Activated naive CD8-positive, alpha-beta T cell treated with anti-CD3 and anti-CD28 coated beads, Interleukin-2, amount 50 U/mL, for 24 hours (primary cell): Measurements from ENCODE around the gene EXD3.
A peak's percentile ranks its signal among the peaks of the same experiment; 100 is the strongest.
"Not testable (repeated sequence)": the region's sequence is repeated elsewhere in the genome, so short reads cannot be mapped to it uniquely, and the experiment has no call there.

Source experiments
- ATAC-seq: fragments of 150-1000 bp; cut with Tn5 transposase; one replicate; pipeline ENCODE4 v1.10.0; 2021
- DNase-seq: peaks from one replicate; pipeline ENCODE4 v3.0.0; 2021
- H3K27ac Mint-ChIP-seq: one replicate; pipeline ENCODE4 v1.8.0; 2021; ENCODE audit warnings: mild to moderate bottlenecking, mixed read lengths
- H3K27me3 Mint-ChIP-seq: one replicate; pipeline ENCODE4 v1.8.0; 2021; ENCODE audit warnings: mixed read lengths
- H3K36me3 Mint-ChIP-seq: one replicate; pipeline ENCODE4 v1.8.0; 2021; ENCODE audit warnings: low read depth, mixed read lengths
- H3K4me1 Mint-ChIP-seq: one replicate; pipeline ENCODE4 v1.8.0; 2021; ENCODE audit warnings: mixed read lengths
- H3K4me3 Mint-ChIP-seq: one replicate; pipeline ENCODE4 v1.8.0; 2021; ENCODE audit warnings: mild to moderate bottlenecking, moderate library complexity, mixed read lengths
- H3K9me3 Mint-ChIP-seq: one replicate; pipeline ENCODE4 v1.8.0; 2021; ENCODE audit warnings: mixed read lengths

Gene EXD3

GRCh38 chr9:137416563-137417151, 6.3 kb downstream of the EXD3 start:
- H3K4me1 Mint-ChIP-seq, result peaks cover 15% of the 10 kb centered on the region
- H3K36me3 Mint-ChIP-seq, result no peaks in the 10 kb centered on the region
- ATAC-seq (no peak), DNase-seq (no peak)
- no peak overlapping the region for H3K27ac Mint-ChIP-seq
- no peaks in the 10 kb centered on the region for H3K27me3 Mint-ChIP-seq
- H3K4me3 Mint-ChIP-seq, result no peak overlapping the region
- H3K9me3 Mint-ChIP-seq, result no peaks in the 10 kb centered on the region

- H3K9me3 Mint-ChIP-seq, result no peaks in the 10 kb centered on the region
- H3K4me1 Mint-ChIP-seq, result peaks cover 13% of the 10 kb centered on the region
- H3K27ac Mint-ChIP-seq, result no peak overlapping the region
- H3K27me3 Mint-ChIP-seq, result no peaks in the 10 kb centered on the region
- no peak for DNase-seq
- H3K4me3 Mint-ChIP-seq, result no peak overlapping the region
- no peaks in the 10 kb centered on the region for H3K36me3 Mint-ChIP-seq
- ATAC-seq, result no peak
Observed at GRCh38 chr9:137416006-137416562, 6.9 kb downstream of the EXD3 start.

- no peak for ATAC-seq
- H3K27ac Mint-ChIP-seq, result no peak overlapping the region
- DNase-seq, result no peak
- no peak overlapping the region for H3K4me3 Mint-ChIP-seq
- no peaks in the 10 kb centered on the region for H3K27me3 Mint-ChIP-seq
- no peaks in the 10 kb centered on the region for H3K9me3 Mint-ChIP-seq
- H3K4me1 Mint-ChIP-seq, result peaks cover 13% of the 10 kb centered on the region
- H3K36me3 Mint-ChIP-seq, result no peaks in the 10 kb centered on the region
Observed at GRCh38 chr9:137415451-137415850, 7.5 kb downstream of the EXD3 start.

- no peak overlapping the region for H3K27ac Mint-ChIP-seq
- no peak for DNase-seq
- no peak for ATAC-seq
- H3K27me3 Mint-ChIP-seq, result no peaks in the 10 kb centered on the region
- H3K4me3 Mint-ChIP-seq, result no peak overlapping the region
- H3K36me3 Mint-ChIP-seq, result no peaks in the 10 kb centered on the region
- H3K9me3 Mint-ChIP-seq, result no peaks in the 10 kb centered on the region
- H3K4me1 Mint-ChIP-seq, result peaks cover 13% of the 10 kb centered on the region
Observed at GRCh38 chr9:137412431-137412830, 10.5 kb downstream of the EXD3 start.

GRCh38 chr9:137411645-137412380, 11.1 kb downstream of the EXD3 start:
- no peaks in the 10 kb centered on the region for H3K27me3 Mint-ChIP-seq
- ATAC-seq (peak; percentile 21), DNase-seq (peak; percentile 72)
- H3K4me1 Mint-ChIP-seq, result peaks cover 13% of the 10 kb centered on the region
- H3K9me3 Mint-ChIP-seq, result no peaks in the 10 kb centered on the region
- H3K27ac Mint-ChIP-seq, result no peak overlapping the region
- H3K36me3 Mint-ChIP-seq, result no peaks in the 10 kb centered on the region
- H3K4me3 Mint-ChIP-seq, result no peak overlapping the region

- Mint-ChIP-seq H3K27ac (no peak overlapping the region), H3K9me3 (no peaks in the 10 kb centered on the region), H3K4me1 (peaks cover 13% of the 10 kb centered on the region), H3K4me3 (no peak overlapping the region), H3K36me3 (no peaks in the 10 kb centered on the region), H3K27me3 (no peaks in the 10 kb centered on the region)
- DNase-seq (no peak), ATAC-seq (no peak)
Observed at GRCh38 chr9:137411260-137411644, 11.7 kb downstream of the EXD3 start.

GRCh38 chr9:137410891-137411249, 12.1 kb downstream of the EXD3 start:
- Mint-ChIP-seq H3K27me3 (no peaks in the 10 kb centered on the region), H3K4me3 (no peak overlapping the region), H3K27ac (no peak overlapping the region), H3K36me3 (no peaks in the 10 kb centered on the region), H3K9me3 (no peaks in the 10 kb centered on the region), H3K4me1 (peaks cover 15% of the 10 kb centered on the region)
- no peak for ATAC-seq
- no peak for DNase-seq

GRCh38 chr9:137410236-137410890, 12.6 kb downstream of the EXD3 start:
- DNase-seq, H3K36me3 Mint-ChIP-seq, H3K4me3 Mint-ChIP-seq, H3K27ac Mint-ChIP-seq, ATAC-seq, H3K27me3 Mint-ChIP-seq, H3K9me3 Mint-ChIP-seq: not testable (repeated sequence)
- peaks cover 18% of the 10 kb centered on the region for H3K4me1 Mint-ChIP-seq

- ATAC-seq, result no peak
- DNase-seq, result no peak
- no peak overlapping the region for H3K27ac Mint-ChIP-seq
- H3K27me3 Mint-ChIP-seq, result peaks cover 2% of the 10 kb centered on the region
- peaks cover 18% of the 10 kb centered on the region for H3K4me1 Mint-ChIP-seq
- H3K9me3 Mint-ChIP-seq, result no peaks in the 10 kb centered on the region
- no peak overlapping the region for H3K4me3 Mint-ChIP-seq
- no peaks in the 10 kb centered on the region for H3K36me3 Mint-ChIP-seq
Observed at GRCh38 chr9:137409515-137409914, 13.4 kb downstream of the EXD3 start.

GRCh38 chr9:137408651-137409405, 14.1 kb downstream of the EXD3 start:
- no peak overlapping the region for H3K27ac Mint-ChIP-seq
- no peaks in the 10 kb centered on the region for H3K36me3 Mint-ChIP-seq
- DNase-seq (no peak), ATAC-seq (no peak)
- no peak overlapping the region for H3K4me3 Mint-ChIP-seq
- H3K27me3 Mint-ChIP-seq, result peaks cover 2% of the 10 kb centered on the region
- H3K4me1 Mint-ChIP-seq, result peaks cover 14% of the 10 kb centered on the region
- H3K9me3 Mint-ChIP-seq, result no peaks in the 10 kb centered on the region

GRCh38 chr9:137407590-137408300, 15.2 kb downstream of the EXD3 start:
- Mint-ChIP-seq H3K4me3 (no peak overlapping the region), H3K27me3 (peaks cover 2% of the 10 kb centered on the region), H3K36me3 (peaks cover under 1% of the 10 kb centered on the region), H3K9me3 (no peaks in the 10 kb centered on the region), H3K4me1 (peaks cover 12% of the 10 kb centered on the region), H3K27ac (no peak overlapping the region)
- ATAC-seq, result no peak
- no peak for DNase-seq

GRCh38 chr9:137406876-137407589, 15.9 kb downstream of the EXD3 start:
- peaks cover 9% of the 10 kb centered on the region for H3K4me1 Mint-ChIP-seq
- peaks cover 2% of the 10 kb centered on the region for H3K27me3 Mint-ChIP-seq
- peak; percentile 80 for ATAC-seq
- H3K36me3 Mint-ChIP-seq, result peaks cover 8% of the 10 kb centered on the region
- no peak overlapping the region for H3K4me3 Mint-ChIP-seq
- no peaks in the 10 kb centered on the region for H3K9me3 Mint-ChIP-seq
- peak; percentile 77 for DNase-seq
- no peak overlapping the region for H3K27ac Mint-ChIP-seq

GRCh38 chr9:137406085-137406760, 16.7 kb downstream of the EXD3 start:
- ATAC-seq, result no peak
- DNase-seq, result no peak
- Mint-ChIP-seq H3K27me3 (peaks cover 2% of the 10 kb centered on the region), H3K9me3 (no peaks in the 10 kb centered on the region), H3K4me1 (peaks cover 9% of the 10 kb centered on the region), H3K36me3 (peaks cover 8% of the 10 kb centered on the region), H3K27ac (no peak overlapping the region), H3K4me3 (no peak overlapping the region)
